ENCODE measurements around the gene SLC4A1AP. TPM values are rescaled to one million over a fixed set of nuclear protein-coding genes. Genes with fewer than 3 reads are reported as not detected.
A peak's percentile ranks its signal among the peaks of the same experiment; 100 is the strongest.

Gene SLC4A1AP
- total and polyA plus RNA-seq, 9 of the 15 experiments (the other 6 are each of a cell fraction or from before 2014, with no cell fraction given), result 8.1 to 40.5 (median 35.3) TPM

DNA sequence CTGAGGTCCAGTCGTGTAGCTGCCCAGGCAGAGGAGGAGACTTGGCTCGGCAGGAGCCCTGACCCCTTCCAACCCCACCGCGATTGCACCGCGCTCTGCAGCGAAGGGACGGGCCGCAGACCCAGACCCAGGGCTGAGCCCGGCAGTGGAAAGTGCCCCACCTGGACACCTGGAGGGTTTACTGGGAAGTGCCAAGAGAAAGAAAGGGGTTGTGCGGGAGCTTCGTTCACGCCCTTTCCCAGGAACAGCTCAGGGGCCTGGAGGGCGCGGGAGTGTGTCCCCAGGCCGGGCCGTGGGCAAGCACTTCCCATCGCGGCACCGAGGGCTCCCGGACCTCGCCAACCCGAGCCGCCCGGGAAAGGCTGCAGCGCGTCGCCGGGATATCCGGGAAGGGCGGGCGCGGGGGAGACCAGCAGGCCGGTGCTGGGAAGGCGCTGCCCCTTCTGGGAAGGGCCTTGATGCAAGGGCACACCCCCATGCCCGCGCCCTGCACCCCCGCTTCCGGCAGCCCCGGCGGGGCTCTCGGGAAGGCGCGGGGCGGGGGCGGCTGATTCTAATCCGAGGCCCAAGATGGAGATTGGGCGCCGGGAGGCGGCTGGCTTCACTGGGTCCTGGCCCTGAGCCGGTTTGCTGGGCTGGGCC, 71.7 kb downstream of the SLC4A1AP start (continued):
- no peak for TF ChIP-seq ATF1 (CRISPR knock-in tag; IDR thresholded peaks at IDR 0.05)
- 0 out of 2 replicates have a peak, but pooled peaks have one; percentile 11 for TF ChIP-seq ATF1 (tag; IDR thresholded peaks at IDR 0.05)
- TF ChIP-seq E2F3 (CRISPR knock-in tag; IDR thresholded peaks at IDR 0.05), result peak; percentile 76
- peak; percentile 62; the same call in 1 of the 2 replicates for TF ChIP-seq SMAD4 (CRISPR knock-in tag; conservative IDR thresholded peaks at IDR 0.05)
- no peak for TF ChIP-seq KLF6 (CRISPR knock-in tag; IDR thresholded peaks at IDR 0.05; ENCODE audit: borderline replicate concordance)
- peak; percentile 73; the same call in 1 of the 2 replicates for TF ChIP-seq L3MBTL2 (IDR thresholded peaks at IDR 0.05)
- no peak for TF ChIP-seq ZNF77 (CRISPR knock-in tag; IDR thresholded peaks at IDR 0.05)
- TF ChIP-seq CBX2 (IDR thresholded peaks at IDR 0.05; ENCODE audit: insufficient read depth, low read length, poor library complexity, severe bottlenecking), result no peak
- no peak for TF ChIP-seq ZNF124 (CRISPR knock-in tag; IDR thresholded peaks at IDR 0.05)
- TF ChIP-seq, protein P1, sequence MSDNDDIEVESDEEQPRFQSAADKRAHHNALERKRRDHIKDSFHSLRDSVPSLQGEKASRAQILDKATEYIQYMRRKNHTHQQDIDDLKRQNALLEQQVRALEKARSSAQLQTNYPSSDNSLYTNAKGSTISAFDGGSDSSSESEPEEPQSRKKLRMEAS (CRISPR knock-in tag; IDR thresholded peaks at IDR 0.05), result no peak
- no peak for TF ChIP-seq SREBF1 (IDR thresholded peaks at IDR 0.05; ENCODE audit: borderline replicate concordance, low read depth, low read length)
- TF ChIP-seq SMAD3 (CRISPR knock-in tag; conservative IDR thresholded peaks at IDR 0.05), result no peak
- TF ChIP-seq CBX3 (IDR thresholded peaks at IDR 0.05; ENCODE audit: borderline replicate concordance in 1 of 2, low read length in 2 of 2), result no peak
- no peak for TF ChIP-seq ZNF764 (CRISPR knock-in tag; IDR thresholded peaks at IDR 0.05; ENCODE audit: low read depth)
- no peak for TF ChIP-seq ARID2 (IDR thresholded peaks at IDR 0.05)
- TF ChIP-seq, protein P2, sequence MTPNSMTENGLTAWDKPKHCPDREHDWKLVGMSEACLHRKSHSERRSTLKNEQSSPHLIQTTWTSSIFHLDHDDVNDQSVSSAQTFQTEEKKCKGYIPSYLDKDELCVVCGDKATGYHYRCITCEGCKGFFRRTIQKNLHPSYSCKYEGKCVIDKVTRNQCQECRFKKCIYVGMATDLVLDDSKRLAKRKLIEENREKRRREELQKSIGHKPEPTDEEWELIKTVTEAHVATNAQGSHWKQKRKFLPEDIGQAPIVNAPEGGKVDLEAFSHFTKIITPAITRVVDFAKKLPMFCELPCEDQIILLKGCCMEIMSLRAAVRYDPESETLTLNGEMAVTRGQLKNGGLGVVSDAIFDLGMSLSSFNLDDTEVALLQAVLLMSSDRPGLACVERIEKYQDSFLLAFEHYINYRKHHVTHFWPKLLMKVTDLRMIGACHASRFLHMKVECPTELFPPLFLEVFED (CRISPR knock-in tag; conservative IDR thresholded peaks at IDR 0.05), result no peak
- TF ChIP-seq GTF2A2 (tag; IDR thresholded peaks at IDR 0.05), result no peak
- TF ChIP-seq HIVEP1 (CRISPR knock-in tag; IDR thresholded peaks at IDR 0.05), result 0 out of 2 replicates have a peak, but pooled peaks have one; percentile 14
- TF ChIP-seq ZNF766 (CRISPR knock-in tag; conservative IDR thresholded peaks at IDR 0.05), result peak; percentile 51; the same call in 1 of the 2 replicates
- TF ChIP-seq POLR2A (conservative IDR thresholded peaks at IDR 0.05), result no peak
- TF ChIP-seq, protein P3, sequence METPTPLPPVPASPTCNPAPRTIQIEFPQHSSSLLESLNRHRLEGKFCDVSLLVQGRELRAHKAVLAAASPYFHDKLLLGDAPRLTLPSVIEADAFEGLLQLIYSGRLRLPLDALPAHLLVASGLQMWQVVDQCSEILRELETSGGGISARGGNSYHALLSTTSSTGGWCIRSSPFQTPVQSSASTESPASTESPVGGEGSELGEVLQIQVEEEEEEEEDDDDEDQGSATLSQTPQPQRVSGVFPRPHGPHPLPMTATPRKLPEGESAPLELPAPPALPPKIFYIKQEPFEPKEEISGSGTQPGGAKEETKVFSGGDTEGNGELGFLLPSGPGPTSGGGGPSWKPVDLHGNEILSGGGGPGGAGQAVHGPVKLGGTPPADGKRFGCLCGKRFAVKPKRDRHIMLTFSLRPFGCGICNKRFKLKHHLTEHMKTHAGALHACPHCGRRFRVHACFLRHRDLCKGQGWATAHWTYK (CRISPR knock-in tag; IDR thresholded peaks at IDR 0.05), result peak; percentile 79
- TF ChIP-seq JUN (IDR thresholded peaks at IDR 0.05; ENCODE audit: borderline replicate concordance, low read depth, low read length), result no peak
- no peak for TF ChIP-seq JUN (CRISPR knock-in tag; IDR thresholded peaks at IDR 0.05; ENCODE audit: borderline replicate concordance)
- TF ChIP-seq, protein P4, sequence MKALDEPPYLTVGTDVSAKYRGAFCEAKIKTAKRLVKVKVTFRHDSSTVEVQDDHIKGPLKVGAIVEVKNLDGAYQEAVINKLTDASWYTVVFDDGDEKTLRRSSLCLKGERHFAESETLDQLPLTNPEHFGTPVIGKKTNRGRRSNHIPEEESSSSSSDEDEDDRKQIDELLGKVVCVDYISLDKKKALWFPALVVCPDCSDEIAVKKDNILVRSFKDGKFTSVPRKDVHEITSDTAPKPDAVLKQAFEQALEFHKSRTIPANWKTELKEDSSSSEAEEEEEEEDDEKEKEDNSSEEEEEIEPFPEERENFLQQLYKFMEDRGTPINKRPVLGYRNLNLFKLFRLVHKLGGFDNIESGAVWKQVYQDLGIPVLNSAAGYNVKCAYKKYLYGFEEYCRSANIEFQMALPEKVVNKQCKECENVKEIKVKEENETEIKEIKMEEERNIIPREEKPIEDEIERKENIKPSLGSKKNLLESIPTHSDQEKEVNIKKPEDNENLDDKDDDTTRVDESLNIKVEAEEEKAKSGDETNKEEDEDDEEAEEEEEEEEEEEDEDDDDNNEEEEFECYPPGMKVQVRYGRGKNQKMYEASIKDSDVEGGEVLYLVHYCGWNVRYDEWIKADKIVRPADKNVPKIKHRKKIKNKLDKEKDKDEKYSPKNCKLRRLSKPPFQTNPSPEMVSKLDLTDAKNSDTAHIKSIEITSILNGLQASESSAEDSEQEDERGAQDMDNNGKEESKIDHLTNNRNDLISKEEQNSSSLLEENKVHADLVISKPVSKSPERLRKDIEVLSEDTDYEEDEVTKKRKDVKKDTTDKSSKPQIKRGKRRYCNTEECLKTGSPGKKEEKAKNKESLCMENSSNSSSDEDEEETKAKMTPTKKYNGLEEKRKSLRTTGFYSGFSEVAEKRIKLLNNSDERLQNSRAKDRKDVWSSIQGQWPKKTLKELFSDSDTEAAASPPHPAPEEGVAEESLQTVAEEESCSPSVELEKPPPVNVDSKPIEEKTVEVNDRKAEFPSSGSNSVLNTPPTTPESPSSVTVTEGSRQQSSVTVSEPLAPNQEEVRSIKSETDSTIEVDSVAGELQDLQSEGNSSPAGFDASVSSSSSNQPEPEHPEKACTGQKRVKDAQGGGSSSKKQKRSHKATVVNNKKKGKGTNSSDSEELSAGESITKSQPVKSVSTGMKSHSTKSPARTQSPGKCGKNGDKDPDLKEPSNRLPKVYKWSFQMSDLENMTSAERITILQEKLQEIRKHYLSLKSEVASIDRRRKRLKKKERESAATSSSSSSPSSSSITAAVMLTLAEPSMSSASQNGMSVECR (CRISPR knock-in tag; IDR thresholded peaks at IDR 0.05), result no peak
